C4-2B (cell line): ENCODE data around the gene AKNAD1.

Source experiments
- CTCF ChIP-seq: fragments of 450-650 bp; conservative IDR thresholded peaks from 2 replicates; pipeline ENCODE4 v1.5.1; 2017; ENCODE audit warnings: mild to moderate bottlenecking
- ZFX ChIP-seq: fragments of 450-650 bp; IDR thresholded peaks from 2 replicates; pipeline ENCODE4 v1.6.1; 2017

DNA sequence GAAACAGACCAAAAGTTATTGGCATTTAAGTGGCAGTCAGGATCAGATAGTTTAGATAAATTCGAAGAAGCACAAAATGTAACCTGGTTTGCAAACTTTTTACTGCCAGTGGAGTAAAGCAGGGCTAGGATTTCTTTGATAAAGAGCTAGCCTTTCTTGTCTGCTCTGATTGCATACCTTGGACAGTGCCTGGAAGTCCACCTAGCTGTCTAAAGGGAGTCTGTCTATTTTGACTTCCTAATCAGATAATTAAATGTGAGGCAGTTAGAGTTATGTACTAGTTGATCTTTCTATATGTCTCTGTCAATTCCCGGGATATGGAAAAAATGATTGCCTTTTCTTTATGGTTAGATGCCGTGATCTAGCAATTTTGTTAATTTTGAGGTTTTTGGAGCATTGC, 24.0 kb upstream of the AKNAD1 start:
- TF ChIP-seq CTCF (no peak), ZFX (no peak)
